GM21360 (cell line): ENCODE measurements around the gene SERPINA12.
"Not testable (repeated sequence)": the region's sequence is repeated elsewhere in the genome, so short reads cannot be mapped to it uniquely, and the experiment has no call there.

Experiments used
- ATAC-seq: cut with Tn5 transposase; IDR thresholded peaks from one replicate; pipeline ENCODE4 v1.9.1; 2021; ENCODE audit warnings: mild to moderate bottlenecking, moderate library complexity; ENCODE audit not compliant: unreplicated experiment

The SERPINA12 gene

GRCh38 chr14:94494085-94494484 is 15.2 kb downstream of the SERPINA12 start:
- ATAC-seq, result peak; percentile 76

GRCh38 chr14:94491511-94491910 is 17.8 kb downstream of the SERPINA12 start:
- ATAC-seq, result no peak

GRCh38 chr14:94489336-94489735 is 19.9 kb downstream of the SERPINA12 start:
- no peak for ATAC-seq

- ATAC-seq, result no peak
These were observed 22.4 kb downstream of the SERPINA12 start for GRCh38 chr14:94486883-94487282.

- no peak for ATAC-seq
These were observed 23.1 kb downstream of the SERPINA12 start for GRCh38 chr14:94485944-94486841.

- no peak for ATAC-seq
These were observed 24.8 kb downstream of the SERPINA12 start for GRCh38 chr14:94484481-94484880.

GRCh38 chr14:94483729-94484275 is 25.5 kb downstream of the SERPINA12 start:
- no peak for ATAC-seq

GRCh38 chr14:94483071-94483451 is 26.2 kb downstream of the SERPINA12 start:
- ATAC-seq, result no peak

GRCh38 chr14:94482132-94483070 is 26.9 kb downstream of the SERPINA12 start:
- not testable (repeated sequence) for ATAC-seq

GRCh38 chr14:94481468-94482131 is 27.7 kb downstream of the SERPINA12 start:
- no peak for ATAC-seq

GRCh38 chr14:94480809-94481208 is 28.5 kb downstream of the SERPINA12 start:
- ATAC-seq, result no peak

- ATAC-seq, result no peak
These were observed 30.8 kb downstream of the SERPINA12 start for GRCh38 chr14:94478420-94478819.

- no peak for ATAC-seq
These were observed 33.2 kb downstream of the SERPINA12 start, which contains the start of gene SERPINA9 for GRCh38 chr14:94476023-94476422. SERPINA9 (minus strand) TSS chr14:94476197; CDS start chr14:94469840, 6,357 bp downstream.

- ATAC-seq, result no peak
These were observed 34.7 kb downstream of the SERPINA12 start for GRCh38 chr14:94474581-94475031.

- ATAC-seq, result no peak
These were observed 35.4 kb downstream of the SERPINA12 start for GRCh38 chr14:94473666-94474410.

GRCh38 chr14:94472842-94473241 is 36.4 kb downstream of the SERPINA12 start:
- ATAC-seq, result no peak

GRCh38 chr14:94471045-94471444 is 38.2 kb downstream of the SERPINA12 start:
- ATAC-seq, result no peak

- ATAC-seq, result no peak
These were observed 39.0 kb downstream of the SERPINA12 start for GRCh38 chr14:94470311-94470710.

GRCh38 chr14:94469261-94469660 is 40.0 kb downstream of the SERPINA12 start:
- ATAC-seq, result no peak
